Motor neuron (in vitro differentiated cells): ENCODE measurements around the gene REM2. TPM values are rescaled to one million over a fixed set of nuclear protein-coding genes. Genes with fewer than 3 reads are reported as not detected.
A peak's percentile ranks its signal among the peaks of the same experiment; 100 is the strongest.

Experiments used
- ATAC-seq, 8 experiments: fragments of 200-7000 bp; cut with Tn5 transposase; replicated peaks in 6 of 8; 2 replicates each; pipeline ENCODE4 v1.8.0; 2021; ENCODE audit warnings: mild to moderate bottlenecking in 8 of 8, moderate library complexity in 8 of 8
- H3K27ac ChIP-seq, 2 donors: fragments of 250-450 bp; sonication (Bioruptor Pico); 2 replicates each; pipeline ENCODE4 v1.9.0; 2021; ENCODE audit warnings: antibody characterized with exemption in 2 of 2, mild to moderate bottlenecking in 2 of 2, moderate library complexity in 1 of 2
- H3K4me1 ChIP-seq, 2 donors: fragments of 250-450 bp; sonication (Bioruptor Pico); replicated peaks in 1 of 2; 2 replicates each; pipeline ENCODE4 v1.6.1; 2021; ENCODE audit warnings: antibody characterized with exemption in 2 of 2, mild to moderate bottlenecking in 2 of 2, moderate library complexity in 1 of 2
- H3K4me3 ChIP-seq, 5 donors: fragments of 250-450 bp; sonication (Bioruptor Pico); 2 replicates each; pipeline ENCODE4 v1.9.0; 2021; ENCODE audit warnings: antibody characterized with exemption in 5 of 5, mild to moderate bottlenecking in 5 of 5, moderate library complexity in 4 of 5
- WGBS, 10 experiments: fragments of 450-650 bp; shearing (Covaris generic); methylation state at CpG; one replicate each; pipeline ENCODE4 v1.0.0; 2022; 5-methylcytosine and 5-hydroxymethylcytosine counted together
- in situ Hi-C, 9 experiments: fragments of 400-800 bp; cut with MboI; loops; one replicate each; pipeline ENCODE4 v1.15.0; 2021; ENCODE audit warnings: low sequenced_read_pairs in 9 of 9, low pct_unique_long_range_greater_than_20kb in 2 of 9; ENCODE audit not compliant: unreplicated experiment in 9 of 9
- total RNA-seq, 8 experiments: library from RNA; unstranded; fragments of 300-600 nt; gene quantifications; 2 replicates each; pipeline versions ENCODE4 v1.2.3 to v1.2.4, GENCODE V29; 2022

Gene REM2
- total RNA-seq, 8 experiments from 2014 or later, result 0.92 to 16.1 (median 7.2) TPM

- in situ Hi-C loops, result loop anchor here in 3 of 9 experiments (10.0 to 25.0 kb wide), 3 partner anchors 269 to 456 kb away; no protein-coding TSS in a partner anchor
Measured at GRCh38 chr14:22843123-22843925, 39.7 kb upstream of the REM2 start.

GRCh38 chr14:22844221-22845102 lies 38.6 kb upstream of the REM2 start:
- 58 to 100% (median 95%) methylated on average over 1 to 10 of the region's 22 CpGs for WGBS, 10 experiments
- H3K4me3 ChIP-seq, result no peak overlapping the region
- no peak for ATAC-seq
- H3K4me1 ChIP-seq, result peaks cover 0 to 5% of the 10 kb centered on the region in 2 donors
- in situ Hi-C loops, result loop anchor here in 3 of 9 experiments (10.0 to 25.0 kb wide), 3 partner anchors 270 to 457 kb away; no protein-coding TSS in a partner anchor
- no peak overlapping the region for H3K27ac ChIP-seq

More at GRCh38 chr14:22843123-22843925, 39.7 kb upstream of the REM2 start:
- no peak for ATAC-seq
- H3K27ac ChIP-seq, result no peak overlapping the region
- H3K4me1 ChIP-seq, result peaks cover 0 to 4% of the 10 kb centered on the region in 2 donors
- WGBS, 10 experiments, result 20 to 100% (median 80%) methylated on average over 1 to 7 of the region's 21 CpGs; no CpG with 5 or more reads in 2 of the 10 experiments
- H3K4me3 ChIP-seq, result no peak overlapping the region

- in situ Hi-C loops, result loop anchor here in 3 of 9 experiments (10.0 to 25.0 kb wide), 3 partner anchors 270 to 458 kb away; no protein-coding TSS in a partner anchor
- Histone ChIP-seq H3K27ac (no peak overlapping the region), H3K4me1 (peaks cover 0 to 5% of the 10 kb centered on the region in 2 donors), H3K4me3 (no peak overlapping the region)
- WGBS, 10 experiments, result 40 to 100% (median 94%) methylated on average over 1 to 6 of the region's 9 CpGs; no CpG with 5 or more reads in 3 of the 10 experiments
- ATAC-seq, result no peak
Measured at GRCh38 chr14:22845103-22845394, 38.0 kb upstream of the REM2 start.

- Histone ChIP-seq H3K27ac (no peak overlapping the region), H3K4me3 (no peak overlapping the region), H3K4me1 (peaks cover 0 to 5% of the 10 kb centered on the region in 2 donors)
- in situ Hi-C loops, result loop anchor here in 3 of 9 experiments (10.0 to 25.0 kb wide), 3 partner anchors 271 to 459 kb away; no protein-coding TSS in a partner anchor
- 81 to 86% methylated on average over 2 to 6 of the region's 26 CpGs; no CpG with 5 or more reads in 8 of the 10 experiments for WGBS, 10 experiments
- no peak for ATAC-seq
Measured at GRCh38 chr14:22845821-22846625, 37.0 kb upstream of the REM2 start.

GRCh38 chr14:22846811-22847307 lies 36.2 kb upstream of the REM2 start:
- WGBS, 10 experiments, result 72 to 83% (median 80%) methylated on average over 2 to 4 of the region's 11 CpGs; no CpG with 5 or more reads in 7 of the 10 experiments
- H3K4me3 ChIP-seq, result no peak overlapping the region
- ATAC-seq, result no peak
- no peak overlapping the region for H3K27ac ChIP-seq
- in situ Hi-C loops, result loop anchor here in 3 of 9 experiments (10.0 to 25.0 kb wide), 3 partner anchors 272 to 460 kb away; no protein-coding TSS in a partner anchor
- H3K4me1 ChIP-seq, result peaks cover 0 to 5% of the 10 kb centered on the region in 2 donors

GRCh38 chr14:22847661-22848341 lies 35.2 kb upstream of the REM2 start:
- 0 to 100% (median 25%) methylated on average over 1 to 4 of the region's 14 CpGs; no CpG with 5 or more reads in 6 of the 10 experiments for WGBS, 10 experiments
- H3K27ac ChIP-seq, result no peak overlapping the region
- in situ Hi-C loops, result loop anchor here in 3 of 9 experiments (10.0 to 25.0 kb wide), 3 partner anchors 273 to 460 kb away; no protein-coding TSS in a partner anchor
- H3K4me1 ChIP-seq, result peaks cover 0 to 5% of the 10 kb centered on the region in 2 donors
- H3K4me3 ChIP-seq, result no peak overlapping the region
- peak in 2 of 8 experiments; percentile 0 to 5 for ATAC-seq

GRCh38 chr14:22848351-22849164 lies 34.5 kb upstream of the REM2 start:
- in situ Hi-C loops, result loop anchor here in 3 of 9 experiments (10.0 to 25.0 kb wide), 3 partner anchors 274 to 461 kb away; no protein-coding TSS in a partner anchor
- no peak overlapping the region for H3K27ac ChIP-seq
- peak; percentile 23 to 47 (median 34) for ATAC-seq
- H3K4me3 ChIP-seq, result no peak overlapping the region
- 0 to 80% (median 47%) methylated on average over 1 to 6 of the region's 12 CpGs; no CpG with 5 or more reads in 4 of the 10 experiments for WGBS, 10 experiments
- H3K4me1 ChIP-seq, result peaks cover 2 to 5% of the 10 kb centered on the region in 2 donors

- in situ Hi-C loops, result loop anchor here in 3 of 9 experiments (10.0 to 25.0 kb wide), 3 partner anchors 275 to 462 kb away; no protein-coding TSS in a partner anchor
- Histone ChIP-seq H3K4me3 (no peak overlapping the region), H3K4me1 (peaks cover 2 to 5% of the 10 kb centered on the region in 2 donors), H3K27ac (no peak overlapping the region)
- 6 to 88% (median 76%) methylated on average over 1 to 8 of the region's 19 CpGs; no CpG with 5 or more reads in 1 of the 10 experiments for WGBS, 10 experiments
- ATAC-seq, result peak in 2 of 8 experiments; percentile 12 to 35
Measured at GRCh38 chr14:22849212-22849819, 33.7 kb upstream of the REM2 start.

GRCh38 chr14:22850944-22851764 lies 31.9 kb upstream of the REM2 start:
- no peak overlapping the region for H3K27ac ChIP-seq
- ATAC-seq, result peak in 2 of 8 experiments; percentile 16 to 19
- H3K4me1 ChIP-seq, result peaks cover 2 to 5% of the 10 kb centered on the region in 2 donors
- H3K4me3 ChIP-seq, result no peak overlapping the region
- in situ Hi-C loops, result loop anchor here in 8 of 9 experiments (25.0 kb wide), 3 partner anchors 264 to 464 kb away; partner anchors contain the start of genes ABHD4 (in 1 of the 8) and DAD1 (in 1 of the 8)
- 4 to 80% (median 40%) methylated on average over 1 to 5 of the region's 9 CpGs; no CpG with 5 or more reads in 6 of the 10 experiments for WGBS, 10 experiments
